Activated T-helper 2 cell treated with anti-CD3 and anti-CD28 coated beads, Interferon-gamma antibody, Interleukin-2, Interleukin-4, amounts not matched to agents 10 μg/mL and 5 μg/mL and 100 μg/mL, durations not matched to agents 14 hours and 24 hours and 36 hours (primary cell): ENCODE measurements around the gene ANKRD11. TPM values are rescaled to one million over a fixed set of nuclear protein-coding genes. Genes with fewer than 3 reads are reported as not detected.
"Not testable (repeated sequence)": the region's sequence is repeated elsewhere in the genome, so short reads cannot be mapped to it uniquely, and the experiment has no call there.

ENCODE experiments used
- DNase-seq: peaks from one replicate; pipeline ENCODE4 v3.0.0; 2021; ENCODE audit warnings: low spot score
- H3K27ac Mint-ChIP-seq: one replicate; pipeline ENCODE4 v1.8.0; 2021; ENCODE audit warnings: mixed read lengths
- H3K27me3 Mint-ChIP-seq: one replicate; pipeline ENCODE4 v1.8.0; 2021; ENCODE audit warnings: low read depth, mixed read lengths
- H3K36me3 Mint-ChIP-seq: one replicate; pipeline ENCODE4 v1.8.0; 2021; ENCODE audit warnings: low read depth, mixed read lengths
- H3K4me1 Mint-ChIP-seq: one replicate; pipeline ENCODE4 v1.8.0; 2021; ENCODE audit warnings: low read depth, mixed read lengths
- H3K4me3 Mint-ChIP-seq: one replicate; pipeline ENCODE4 v1.8.0; 2021; ENCODE audit warnings: low read depth, mild to moderate bottlenecking, moderate library complexity, mixed read lengths
- H3K9me3 Mint-ChIP-seq: one replicate; pipeline ENCODE4 v1.8.0; 2021; ENCODE audit warnings: mixed read lengths
- intact Hi-C: fragments of 100-400 bp; cut with micrococcal nuclease; formaldehyde crosslinking; loops from one replicate; pipeline ENCODE4 v1.15.1; 2023
- total RNA-seq: library from RNA; stranded (reverse); gene quantifications from 2 replicates; pipeline ENCODE4 v1.2.3, GENCODE V29; 2022

Gene ANKRD11
- total RNA-seq, 1 donor from 2014 or later: 144 TPM

GRCh38 chr16:89328412-89329400, 161.7 kb downstream of the ANKRD11 start:
- not testable (repeated sequence) for H3K27ac Mint-ChIP-seq, H3K4me3 Mint-ChIP-seq, DNase-seq, H3K27me3 Mint-ChIP-seq, H3K9me3 Mint-ChIP-seq
- H3K4me1 Mint-ChIP-seq: peaks cover 78% of the 10 kb centered on the region
- intact Hi-C loops: loop anchor here (10.0 kb wide), 1 partner anchor 236 kb away; the partner anchor contains the start of gene RPL13
- H3K36me3 Mint-ChIP-seq: peaks cover 20% of the 10 kb centered on the region

GRCh38 chr16:89326721-89327120, 163.6 kb downstream of the ANKRD11 start:
- DNase-seq: no peak
- Mint-ChIP-seq H3K4me1 (peaks cover 78% of the 10 kb centered on the region), H3K27ac (no peak overlapping the region), H3K9me3 (no peaks in the 10 kb centered on the region), H3K4me3 (no peak overlapping the region), H3K36me3 (peaks cover 32% of the 10 kb centered on the region), H3K27me3 (no peaks in the 10 kb centered on the region)
- intact Hi-C loops: loop anchor here (10.0 kb wide), 1 partner anchor 238 kb away; the partner anchor contains the start of gene RPL13

GRCh38 chr16:89325861-89326471, 164.4 kb downstream of the ANKRD11 start:
- Mint-ChIP-seq H3K36me3 (peaks cover 32% of the 10 kb centered on the region), H3K9me3 (no peaks in the 10 kb centered on the region), H3K4me1 (peaks cover 73% of the 10 kb centered on the region), H3K4me3 (peak overlapping the region; percentile 13), H3K27ac (peak overlapping the region; percentile 67), H3K27me3 (no peaks in the 10 kb centered on the region)
- intact Hi-C loops: loop anchor here (2.0 to 10.0 kb wide), 5 partner anchors 25 to 239 kb away; partner anchors contain the start of gene RPL13
- no peak for DNase-seq

- intact Hi-C loops: loop anchor here (2.0 to 10.0 kb wide), 6 partner anchors 26 to 240 kb away; partner anchors contain the start of gene RPL13
- Mint-ChIP-seq H3K27me3 (no peaks in the 10 kb centered on the region), H3K36me3 (peaks cover 36% of the 10 kb centered on the region), H3K9me3 (no peaks in the 10 kb centered on the region), H3K4me1 (peaks cover 78% of the 10 kb centered on the region), H3K4me3 (peak overlapping the region; percentile 15), H3K27ac (peak overlapping the region; percentile 72)
- no peak for DNase-seq
These were observed 166.0 kb downstream of the ANKRD11 start for GRCh38 chr16:89324056-89325010.

- DNase-seq: no peak
- Mint-ChIP-seq H3K36me3 (peaks cover 33% of the 10 kb centered on the region), H3K4me3 (peak overlapping the region; percentile 15), H3K27ac (peak overlapping the region; percentile 72), H3K4me1 (peaks cover 80% of the 10 kb centered on the region), H3K27me3 (no peaks in the 10 kb centered on the region), H3K9me3 (no peaks in the 10 kb centered on the region)
- intact Hi-C loops: loop anchor here (5.0 to 10.0 kb wide), 2 partner anchors 99 to 241 kb away; partner anchors contain the start of gene RPL13
These were observed 167.0 kb downstream of the ANKRD11 start for GRCh38 chr16:89323120-89323960.

GRCh38 chr16:89322321-89323119, 167.8 kb downstream of the ANKRD11 start:
- peak overlapping the region; percentile 36 for H3K27ac Mint-ChIP-seq
- H3K4me1 Mint-ChIP-seq: peaks cover 80% of the 10 kb centered on the region
- H3K9me3 Mint-ChIP-seq: no peaks in the 10 kb centered on the region
- H3K36me3 Mint-ChIP-seq: peaks cover 30% of the 10 kb centered on the region
- H3K4me3 Mint-ChIP-seq: no peak overlapping the region
- intact Hi-C loops: loop anchor here (5.0 to 10.0 kb wide), 2 partner anchors 100 to 242 kb away; partner anchors contain the start of gene RPL13
- DNase-seq: no peak
- H3K27me3 Mint-ChIP-seq: no peaks in the 10 kb centered on the region

- DNase-seq: no peak
- H3K4me3 Mint-ChIP-seq: no peak overlapping the region
- H3K27ac Mint-ChIP-seq: no peak overlapping the region
- intact Hi-C loops: loop anchor here (5.0 to 10.0 kb wide), 2 partner anchors 101 to 244 kb away; partner anchors contain the start of gene RPL13
- no peaks in the 10 kb centered on the region for H3K27me3 Mint-ChIP-seq
- peaks cover 30% of the 10 kb centered on the region for H3K36me3 Mint-ChIP-seq
- H3K9me3 Mint-ChIP-seq: no peaks in the 10 kb centered on the region
- H3K4me1 Mint-ChIP-seq: peaks cover 80% of the 10 kb centered on the region
These were observed 169.4 kb downstream of the ANKRD11 start for GRCh38 chr16:89320782-89321501.

- peaks cover 79% of the 10 kb centered on the region for H3K4me1 Mint-ChIP-seq
- no peaks in the 10 kb centered on the region for H3K9me3 Mint-ChIP-seq
- no peak overlapping the region for H3K4me3 Mint-ChIP-seq
- peak overlapping the region; percentile 48 for H3K27ac Mint-ChIP-seq
- peaks cover 27% of the 10 kb centered on the region for H3K36me3 Mint-ChIP-seq
- intact Hi-C loops: loop anchor here (5.0 to 10.0 kb wide), 3 partner anchors 65 to 245 kb away; partner anchors contain the start of gene RPL13
- no peaks in the 10 kb centered on the region for H3K27me3 Mint-ChIP-seq
- DNase-seq: no peak
These were observed 170.2 kb downstream of the ANKRD11 start for GRCh38 chr16:89319886-89320781.

- H3K4me3 Mint-ChIP-seq: no peak overlapping the region
These were observed 170.8 kb downstream of the ANKRD11 start for GRCh38 chr16:89319631-89319885.

More at GRCh38 chr16:89319631-89319885, 170.8 kb downstream of the ANKRD11 start:
- Mint-ChIP-seq H3K27me3 (no peaks in the 10 kb centered on the region), H3K4me1 (peaks cover 79% of the 10 kb centered on the region), H3K9me3 (no peaks in the 10 kb centered on the region), H3K27ac (peak overlapping the region; percentile 48), H3K36me3 (peaks cover 29% of the 10 kb centered on the region)
- intact Hi-C loops: loop anchor here (10.0 kb wide), 1 partner anchor 65 kb away; no protein-coding TSS in a partner anchor
- no peak for DNase-seq
